Measurements from ENCODE around the gene TMEM141.
"Not testable (repeated sequence)": the region's sequence is repeated elsewhere in the genome, so short reads cannot be mapped to it uniquely, and the experiment has no call there.

TMEM141 gene

GRCh38 chr9:136755302-136756133 lies 35.6 kb upstream of the TMEM141 start:
- DNase-seq, result not testable (repeated sequence)

- no peak for DNase-seq
Measured at GRCh38 chr9:136756134-136756438, 35.1 kb upstream of the TMEM141 start.

DNA sequence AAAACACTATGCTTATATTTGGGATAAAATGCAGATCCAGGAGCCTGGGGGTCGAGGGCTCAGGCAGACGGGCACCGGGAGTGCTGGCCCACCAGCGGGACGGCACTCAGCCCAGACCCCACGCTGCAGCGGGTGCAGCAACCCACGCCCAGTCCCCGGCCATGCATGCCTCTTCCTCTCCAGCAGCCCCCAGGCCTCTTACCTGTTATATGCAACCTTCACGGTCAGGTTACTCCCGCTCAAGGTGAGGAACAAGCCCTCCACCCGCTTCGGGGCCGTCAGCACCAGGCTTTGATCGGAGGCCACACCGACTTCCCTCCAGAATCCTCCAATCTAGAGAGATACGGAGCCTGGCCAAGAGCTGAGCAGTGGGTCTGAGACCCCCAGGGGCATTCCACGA lies 34.3 kb upstream of the TMEM141 start:
- DNase-seq, result no peak

- no peak for DNase-seq
Measured at GRCh38 chr9:136757328-136757727, 33.8 kb upstream of the TMEM141 start.

DNA sequence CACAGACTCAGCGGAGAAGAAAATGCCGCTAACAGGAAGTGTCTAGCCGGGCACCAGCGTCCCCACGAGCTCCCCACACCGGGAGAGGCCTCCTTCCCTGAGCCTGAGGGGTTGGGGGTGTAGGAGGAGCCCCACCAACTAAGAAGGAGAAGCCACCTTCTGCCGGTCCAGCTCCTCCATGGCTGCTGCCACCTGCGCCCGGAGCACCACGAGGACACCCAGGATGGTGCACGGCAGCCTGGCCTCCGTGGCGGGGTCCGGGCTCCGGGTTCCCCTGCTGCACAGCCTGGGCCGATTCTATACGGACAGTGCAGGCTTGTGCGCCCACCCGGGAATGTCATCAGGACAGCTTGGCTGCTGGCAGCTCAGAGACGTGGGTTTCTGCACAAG lies 33.4 kb upstream of the TMEM141 start:
- DNase-seq, result no peak

- DNase-seq, result no peak
Measured at GRCh38 chr9:136759001-136759400, 32.1 kb upstream of the TMEM141 start.

- no peak for DNase-seq
Measured at GRCh38 chr9:136759436-136760325, 31.5 kb upstream of the TMEM141 start.

- DNase-seq, result no peak
Measured at GRCh38 chr9:136760424-136760823, 30.7 kb upstream of the TMEM141 start.

DNA sequence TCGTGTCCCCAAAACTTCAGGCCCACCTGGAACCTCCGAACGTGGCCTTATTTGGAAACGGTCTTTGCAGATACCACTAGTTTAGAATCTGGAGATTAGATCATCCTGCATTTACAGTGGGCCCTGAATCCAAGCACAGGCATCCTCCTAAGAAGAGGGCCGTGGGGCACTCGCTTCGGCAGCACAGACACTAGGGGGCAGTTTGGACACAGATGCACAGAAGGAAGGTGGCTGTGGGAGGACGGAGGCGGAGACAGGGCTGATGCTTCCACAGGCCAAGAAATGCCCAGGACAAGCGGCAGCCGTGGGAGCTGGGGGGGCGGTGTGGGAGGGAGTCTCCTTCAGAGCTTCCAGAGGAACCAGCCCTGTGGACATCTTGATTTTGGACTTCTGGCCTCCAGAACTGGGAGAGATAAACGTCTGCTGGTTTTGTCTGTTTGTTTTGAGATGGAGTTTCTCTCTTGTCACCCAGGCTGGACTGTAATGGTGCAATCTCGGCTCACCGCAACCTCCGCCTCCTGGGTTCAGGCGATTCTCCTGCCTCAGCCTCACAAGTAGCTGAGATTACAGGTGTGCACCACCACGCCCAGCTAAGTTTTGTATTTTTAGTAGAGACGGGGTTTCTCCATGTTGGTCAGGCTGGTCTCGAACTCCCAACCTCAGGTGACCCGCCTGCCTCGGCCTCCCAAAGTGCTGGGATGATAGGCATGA lies 30.2 kb upstream of the TMEM141 start:
- DNase-seq, result peak; percentile 52

- no peak for DNase-seq
Measured at GRCh38 chr9:136761545-136761981, 29.6 kb upstream of the TMEM141 start.

GRCh38 chr9:136762221-136762691 lies 28.9 kb upstream of the TMEM141 start:
- no peak for DNase-seq

DNA sequence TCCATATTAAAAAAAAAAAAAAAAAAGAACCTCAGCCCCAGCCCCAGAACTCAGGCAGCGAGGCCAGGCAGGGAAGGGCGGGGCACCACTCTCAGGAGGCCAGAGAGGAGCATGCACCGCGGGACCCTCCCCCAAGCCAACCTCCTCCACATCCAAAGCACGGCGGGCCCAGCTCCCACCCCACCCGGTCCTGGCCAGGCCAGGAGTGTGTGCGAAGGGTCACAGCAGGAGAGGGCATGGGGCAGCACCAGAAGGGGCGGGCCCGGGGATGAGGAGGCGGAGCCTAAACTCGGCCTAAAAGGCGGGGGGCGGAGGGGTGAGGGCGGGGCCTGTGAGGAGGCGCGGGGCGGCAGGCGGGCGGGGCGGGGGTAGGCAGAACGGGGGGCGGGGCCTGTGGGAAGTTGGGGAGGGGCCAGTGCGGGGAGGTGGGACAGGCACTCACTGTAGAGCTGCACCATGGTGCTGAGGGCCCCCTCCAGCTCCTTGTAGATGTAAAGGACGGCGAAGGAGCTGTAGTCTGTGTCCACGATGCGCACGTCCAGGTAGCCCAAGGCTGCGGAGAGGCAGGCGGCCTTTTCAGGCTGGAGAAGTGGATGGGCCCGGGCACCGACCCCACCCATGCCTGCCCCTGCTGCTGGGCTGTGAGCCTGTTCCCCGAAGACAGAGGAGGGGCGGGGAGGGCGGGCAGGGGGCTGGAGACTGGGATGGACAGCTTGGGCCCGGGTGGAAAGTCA lies 28.1 kb upstream of the TMEM141 start:
- DNase-seq, result peak; percentile 70

- no peak for DNase-seq
Measured at GRCh38 chr9:136763649-136764035, 27.5 kb upstream of the TMEM141 start.

GRCh38 chr9:136764301-136764891 lies 26.7 kb upstream of the TMEM141 start, which contains the start of gene LCN15:
LCN15 (minus strand) TSS chr9:136764518; CDS start chr9:136764488, 30 bp downstream.
- DNase-seq, result no peak

- no peak for DNase-seq
Measured at GRCh38 chr9:136765041-136765440, 26.1 kb upstream of the TMEM141 start.

DNA sequence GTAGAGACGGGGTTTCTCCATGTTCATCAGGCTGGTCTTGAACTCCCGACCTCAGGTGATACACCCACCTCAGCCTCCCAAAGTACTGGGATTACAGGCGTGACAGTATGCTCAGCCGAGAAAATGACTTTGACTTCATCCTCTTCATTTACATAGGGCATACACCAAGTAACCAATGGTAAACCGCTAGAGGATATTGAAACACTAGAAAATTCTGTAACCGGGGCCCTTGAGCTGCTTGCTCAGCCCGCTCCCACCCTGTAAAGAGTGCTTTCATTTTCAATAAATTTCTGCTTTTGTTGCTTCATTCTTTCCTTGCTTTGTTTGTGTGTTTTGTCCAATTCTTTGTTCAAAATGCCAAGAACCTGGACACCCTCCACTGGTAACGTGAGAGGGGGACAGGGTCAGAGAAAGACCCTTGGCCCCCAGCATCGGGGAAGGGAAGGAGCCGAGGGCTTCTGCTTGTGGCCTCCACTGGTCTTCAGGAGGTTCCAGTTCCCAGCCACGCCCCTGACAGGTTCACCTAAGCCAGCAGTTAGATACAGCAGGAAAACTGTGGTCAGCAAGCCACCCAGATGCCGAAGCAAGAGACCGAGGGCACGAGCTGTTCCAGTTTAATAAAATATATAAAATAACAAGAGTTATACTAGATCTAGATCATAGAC lies 25.3 kb upstream of the TMEM141 start:
- not testable (repeated sequence) for DNase-seq

DNA sequence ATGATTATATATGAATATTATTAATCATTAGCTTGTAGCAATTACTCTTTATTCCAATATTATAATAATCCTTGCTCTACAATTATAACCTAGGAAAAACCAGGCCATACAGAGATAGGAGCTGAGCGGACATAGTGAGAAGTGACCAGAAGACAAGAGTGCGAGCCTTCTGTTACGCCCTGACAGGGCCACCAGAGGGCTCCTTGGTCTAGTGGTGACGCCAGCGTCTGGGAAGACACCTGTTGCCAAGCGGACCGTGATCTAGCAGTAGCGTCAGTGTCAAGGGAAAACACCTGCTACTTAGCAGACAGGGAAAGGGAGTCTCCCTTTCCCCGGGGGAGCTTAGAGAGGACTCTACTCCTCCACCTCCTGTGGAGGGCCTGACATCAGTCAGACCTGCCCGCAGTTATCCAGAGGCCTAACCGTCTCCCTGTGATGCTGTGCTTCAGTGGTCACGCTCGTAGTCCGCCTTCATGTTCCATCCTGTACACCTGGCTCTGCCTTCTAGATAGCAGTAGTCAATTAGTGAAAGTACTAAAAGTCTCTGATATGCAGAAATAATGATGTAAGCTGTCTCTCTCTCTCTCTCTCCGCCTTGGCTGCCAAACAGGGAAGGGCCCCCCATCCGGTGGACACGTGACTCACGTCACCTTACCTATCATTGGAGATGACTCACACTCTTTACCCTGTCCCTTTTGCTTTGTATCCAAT lies 24.6 kb upstream of the TMEM141 start:
- DNase-seq, result peak; percentile 55

- DNase-seq, result peak; percentile 66
Measured at GRCh38 chr9:136769710-136770191, 21.4 kb upstream of the TMEM141 start.

DNA sequence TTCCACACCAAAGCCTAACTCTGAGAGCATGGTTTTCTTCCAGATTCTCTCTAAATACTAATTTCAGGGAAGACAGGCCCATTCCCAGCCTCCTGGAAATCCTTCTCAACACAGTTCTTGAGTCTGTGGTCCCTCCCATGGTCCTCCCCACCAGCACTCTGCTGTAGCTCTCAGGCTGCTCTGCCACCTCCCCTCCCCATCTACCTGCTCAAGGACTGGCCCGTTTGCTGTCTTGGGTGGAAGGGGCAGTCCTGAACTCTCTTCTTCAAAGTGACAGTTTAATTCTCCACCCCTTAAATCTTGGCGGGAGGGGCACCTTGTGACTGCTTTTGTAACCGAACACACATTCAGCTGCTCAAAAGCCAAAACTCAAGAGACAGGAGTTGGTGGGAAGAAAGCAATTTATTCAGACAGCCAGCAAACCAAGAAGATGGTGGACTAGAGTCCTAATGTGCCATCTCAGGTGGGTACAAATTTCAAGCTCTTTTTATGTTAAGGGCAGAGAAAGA lies 19.2 kb upstream of the TMEM141 start:
- DNase-seq, result no peak

- peak; percentile 47 for DNase-seq
Measured at GRCh38 chr9:136773386-136774044, 17.6 kb upstream of the TMEM141 start.

Data from activated CD4-positive, alpha-beta T cell treated with anti-CD3 and anti-CD28 coated beads, Interleukin-2, Interleukin-6, amounts not matched to agents 100 ng/mL and 50 ng/mL, durations not matched to agents 16 hours and 8 hours (primary cell).